ENCODE measurements around the gene C9orf78.

DNA sequence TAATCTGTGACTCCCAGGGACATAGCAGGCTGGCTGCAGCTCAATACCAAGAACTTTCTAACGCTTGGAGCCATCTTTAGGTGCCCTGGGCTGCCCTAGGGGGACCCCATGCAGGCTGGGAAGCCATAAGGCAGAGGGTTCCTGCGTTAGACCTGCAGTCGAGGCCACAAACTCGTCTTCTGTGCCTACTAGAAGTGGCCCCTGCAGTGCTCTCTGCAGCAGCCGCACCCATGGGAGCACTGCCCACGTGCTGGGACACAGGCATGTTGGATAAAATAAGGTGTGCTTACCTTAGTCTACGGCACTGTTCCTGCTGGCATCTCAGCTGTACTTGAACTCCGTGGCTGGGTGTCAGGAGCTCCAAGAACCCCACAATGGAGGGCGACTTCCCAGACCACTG, 22.7 kb downstream of the C9orf78 start:
- no peak for TF ChIP-seq CTCF (IDR thresholded peaks at IDR 0.05; ENCODE audit: insufficient read depth, low read depth, low read length)
- TF ChIP-seq EZH2 (IDR thresholded peaks at IDR 0.05; ENCODE audit: insufficient read depth, low read length) = no peak
